DOHH2 (cell line): ENCODE measurements around the gene UGT1A6.

Experiments
- EZH2phosphoT487 ChIP-seq: fragments of 200-600 bp; sonication (generic); IDR thresholded peaks from 2 replicates; pipeline ENCODE4 v1.6.1; 2017; ENCODE audit warnings: borderline replicate concordance, mild to moderate bottlenecking, antibody characterized with exemption, low read length, moderate library complexity, mixed read lengths
- TF ChIP-seq, protein P1 (sequence below): fragments of 200-600 bp; sonication (generic); IDR thresholded peaks from one replicate; pipeline ENCODE4 v1.5.1; 2014; ENCODE audit warnings: antibody characterized with exemption, mild to moderate bottlenecking, low read depth, low read length; ENCODE audit not compliant: poor library complexity, severe bottlenecking

DNA sequence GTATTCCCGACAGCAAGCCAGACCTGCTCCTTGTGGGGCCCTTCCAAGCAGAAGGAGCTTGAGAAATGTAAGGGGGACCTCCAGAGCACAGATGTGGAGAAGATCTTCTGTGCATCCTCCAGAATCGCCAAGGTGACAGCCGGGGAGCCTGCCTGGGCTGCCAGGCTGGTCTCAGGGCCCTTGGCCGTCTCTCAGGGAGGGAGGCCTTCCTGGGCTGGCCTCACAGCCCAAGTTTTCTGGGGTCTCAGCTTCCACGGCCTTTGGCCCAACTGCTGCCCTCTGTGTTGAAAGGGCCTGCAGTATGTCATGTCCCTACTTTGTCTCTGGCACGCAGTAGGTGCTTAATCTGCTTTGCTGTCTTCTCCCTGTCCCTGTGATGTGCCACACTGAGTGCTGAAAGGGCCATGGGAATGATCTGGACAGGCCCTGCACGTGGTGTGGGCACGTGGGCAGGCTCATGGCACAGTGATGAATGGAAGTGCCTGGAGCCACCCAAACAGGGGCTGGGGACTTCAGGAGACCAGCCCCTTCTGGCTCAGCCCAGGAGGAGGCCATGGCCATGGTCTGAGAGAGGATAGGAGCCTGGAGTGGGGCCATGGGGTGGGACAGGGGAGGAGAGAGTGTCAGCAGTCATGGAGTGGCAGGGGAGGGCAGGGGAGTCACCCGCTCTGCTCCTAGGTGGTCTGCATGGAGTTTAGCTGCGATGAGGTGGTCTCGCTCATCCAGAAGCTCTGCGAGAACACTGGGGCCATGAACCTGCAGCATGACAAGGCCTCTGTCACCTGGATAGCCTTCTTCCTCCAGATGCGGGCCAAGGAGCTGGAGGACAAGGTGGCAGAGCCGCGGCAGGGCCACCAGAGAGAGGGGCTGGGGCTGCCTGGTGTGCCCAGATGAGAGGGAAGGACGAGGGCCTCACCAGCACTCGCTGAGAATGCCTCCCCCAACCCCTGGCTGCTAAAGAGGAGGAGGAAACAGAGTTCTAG lies 126.2 kb downstream of the UGT1A6 start:
- TF ChIP-seq, protein P1, sequence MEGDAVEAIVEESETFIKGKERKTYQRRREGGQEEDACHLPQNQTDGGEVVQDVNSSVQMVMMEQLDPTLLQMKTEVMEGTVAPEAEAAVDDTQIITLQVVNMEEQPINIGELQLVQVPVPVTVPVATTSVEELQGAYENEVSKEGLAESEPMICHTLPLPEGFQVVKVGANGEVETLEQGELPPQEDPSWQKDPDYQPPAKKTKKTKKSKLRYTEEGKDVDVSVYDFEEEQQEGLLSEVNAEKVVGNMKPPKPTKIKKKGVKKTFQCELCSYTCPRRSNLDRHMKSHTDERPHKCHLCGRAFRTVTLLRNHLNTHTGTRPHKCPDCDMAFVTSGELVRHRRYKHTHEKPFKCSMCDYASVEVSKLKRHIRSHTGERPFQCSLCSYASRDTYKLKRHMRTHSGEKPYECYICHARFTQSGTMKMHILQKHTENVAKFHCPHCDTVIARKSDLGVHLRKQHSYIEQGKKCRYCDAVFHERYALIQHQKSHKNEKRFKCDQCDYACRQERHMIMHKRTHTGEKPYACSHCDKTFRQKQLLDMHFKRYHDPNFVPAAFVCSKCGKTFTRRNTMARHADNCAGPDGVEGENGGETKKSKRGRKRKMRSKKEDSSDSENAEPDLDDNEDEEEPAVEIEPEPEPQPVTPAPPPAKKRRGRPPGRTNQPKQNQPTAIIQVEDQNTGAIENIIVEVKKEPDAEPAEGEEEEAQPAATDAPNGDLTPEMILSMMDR, result no peak
- no peak for TF ChIP-seq EZH2phosphoT487
